PC-3 (cell line): ENCODE data around the gene NSMF. TPM values are rescaled to one million over a fixed set of nuclear protein-coding genes. Genes with fewer than 3 reads are reported as not detected.
"Not testable (repeated sequence)": the region's sequence is repeated elsewhere in the genome, so short reads cannot be mapped to it uniquely, and the experiment has no call there.

Source experiments
- ATAC-seq: fragments of 200-7000 bp; cut with Tn5 transposase; 2 replicates; pipeline ENCODE4 v1.9.1; 2020; ENCODE audit warnings: mild to moderate bottlenecking, moderate library complexity
- BruUV-seq: library from RNA; stranded (reverse); fragments of 400-500 nt; replicated peaks from 2 replicates; lab custom pipeline; 2021; lab: Mats Ljungman, UMichigan
- CTCF ChIA-PET: fragments of 300-600 bp; sonication (Branson Sonifier 250); formaldehyde crosslinking; loops from one replicate; lab custom pipeline; 2022; ENCODE audit warnings: antibody characterized with exemption; lab: Charles Lee
- POLR2A ChIA-PET: fragments of 300-600 bp; sonication (Branson Sonifier 250); formaldehyde crosslinking; loops from one replicate; lab custom pipeline; 2022; ENCODE audit warnings: antibody characterized with exemption; ENCODE audit not compliant: unreplicated experiment; lab: Charles Lee
- DNase-seq: peaks from one replicate; pipeline ENCODE4 v3.0.0-alpha.2; 2015
- H2AFZ ChIP-seq: fragments of 300-600 bp; sonication (generic); 2 replicates; pipeline ENCODE4 v1.6.0; 2016; ENCODE audit warnings: antibody characterized with exemption, low read length
- H3F3A ChIP-seq: fragments of 300-600 bp; sonication (generic); one replicate; pipeline ENCODE4 v1.6.0; 2017; ENCODE audit warnings: antibody characterized with exemption, low read length, control low read depth, mild to moderate bottlenecking; ENCODE audit not compliant: unreplicated experiment
- H3K27ac ChIP-seq: fragments of 300-600 bp; sonication (generic); 2 replicates; pipeline ENCODE4 v1.5.1; 2016; ENCODE audit warnings: mild to moderate bottlenecking, low read length
- H3K27me3 ChIP-seq: fragments of 300-600 bp; sonication (generic); 2 replicates; pipeline ENCODE4 v1.6.1; 2016; ENCODE audit warnings: low read length, mixed read lengths
- H3K36me3 ChIP-seq: fragments of 300-600 bp; sonication (generic); 2 replicates; pipeline ENCODE4 v1.6.1; 2016; ENCODE audit warnings: low read depth, mixed run types, low read length, mixed read lengths
- H3K4me1 ChIP-seq: fragments of 300-600 bp; sonication (generic); 2 replicates; pipeline ENCODE4 v1.5.1; 2016; ENCODE audit warnings: low read length; ENCODE audit not compliant: insufficient read depth
- H3K4me2 ChIP-seq: fragments of 300-600 bp; sonication (generic); 2 replicates; pipeline ENCODE4 v1.6.0; 2016; ENCODE audit warnings: low read length
- H3K4me3 ChIP-seq: fragments of 300-600 bp; sonication (generic); 2 replicates; pipeline ENCODE4 v1.5.1; 2016; ENCODE audit warnings: mild to moderate bottlenecking, low read length, mixed read lengths
- H3K79me2 ChIP-seq: fragments of 300-600 bp; sonication (generic); 2 replicates; pipeline ENCODE4 v1.6.1; 2017; ENCODE audit warnings: low read length, mixed read lengths
- H3K9ac ChIP-seq: fragments of 300-600 bp; sonication (generic); 2 replicates; pipeline ENCODE4 v1.6.0; 2016; ENCODE audit warnings: mild to moderate bottlenecking, low read length
- H3K9me2 ChIP-seq: fragments of 300-600 bp; sonication (generic); replicated peaks from 2 replicates; pipeline ENCODE4 v1.6.1; 2016; ENCODE audit warnings: mixed run types, low read length, mixed read lengths
- H3K9me3 ChIP-seq: fragments of 300-600 bp; sonication (generic); 2 replicates; pipeline ENCODE4 v1.6.1; 2016; ENCODE audit warnings: low read length, mixed read lengths
- H4K20me1 ChIP-seq: fragments of 300-600 bp; sonication (generic); 2 replicates; pipeline ENCODE4 v1.6.1; 2016; ENCODE audit warnings: low read length, mixed read lengths
- EZH2 ChIP-seq: fragments of 300-600 bp; sonication (generic); IDR thresholded peaks from one replicate; pipeline ENCODE4 v1.6.1; 2017; ENCODE audit warnings: antibody characterized with exemption, mild to moderate bottlenecking, low read length; ENCODE audit not compliant: unreplicated experiment
- EZH2phosphoT487 ChIP-seq: fragments of 300-600 bp; sonication (generic); IDR thresholded peaks from 2 replicates; pipeline ENCODE4 v1.6.1; 2018; ENCODE audit warnings: mild to moderate bottlenecking, antibody characterized with exemption, low read length, borderline replicate concordance
- intact Hi-C: fragments of 100-400 bp; cut with micrococcal nuclease; formaldehyde crosslinking; loops from 2 replicates; pipeline ENCODE4 v1.9.0; 2023
- total RNA-seq: library from RNA; depleted of rRNA; stranded (reverse); fragments of >200 nt; gene quantifications from 2 replicates; pipeline ENCODE4 v1.2.3, GENCODE V29; 2014
- TF ChIP-seq, protein P1 (sequence below): fragments of 300-600 bp; sonication (generic); conservative IDR thresholded peaks from 2 replicates; pipeline ENCODE4 v1.5.1; 2017; ENCODE audit warnings: antibody characterized with exemption, low read depth, mild to moderate bottlenecking, low read length

Gene NSMF
- total RNA-seq, 1 experiment from 2014 or later, result 30.8 TPM

DNA sequence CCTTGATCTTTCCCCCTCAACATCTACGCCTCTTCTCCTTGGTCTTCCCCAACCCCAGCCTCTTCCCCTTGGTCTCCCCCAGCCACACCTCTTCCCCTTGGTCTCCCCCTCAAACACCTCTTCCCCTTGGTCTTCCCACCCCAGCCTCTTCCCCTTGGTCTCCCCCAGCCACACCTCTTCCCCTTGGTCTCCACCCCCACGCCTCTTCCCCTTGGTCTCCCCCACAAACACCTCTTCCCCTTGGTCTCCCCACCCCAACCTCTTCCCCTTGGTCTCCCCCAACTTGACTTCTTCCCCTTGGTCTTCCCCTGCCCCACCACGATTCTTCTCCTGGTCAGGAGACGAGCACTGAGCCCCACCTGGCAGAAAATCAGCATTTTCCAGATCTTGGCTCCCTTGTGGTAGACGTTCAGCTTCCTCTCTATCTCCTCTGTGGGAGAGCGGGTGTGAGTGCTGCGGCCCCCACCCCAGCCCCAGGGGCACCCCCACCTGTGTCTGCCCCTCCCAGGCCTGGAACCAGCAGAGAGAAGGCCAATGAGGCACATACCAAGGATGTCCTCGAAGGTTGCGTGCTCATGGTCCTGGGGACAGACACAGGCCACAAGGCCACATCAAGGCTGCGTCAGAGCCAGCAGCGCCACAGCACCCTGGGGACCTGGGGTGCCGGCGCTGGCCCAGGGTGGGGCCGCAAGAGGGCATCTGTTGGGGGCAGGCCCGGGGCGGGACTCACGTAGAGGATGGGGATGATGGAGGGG is 7.0 kb downstream of the NSMF start:
- TF ChIP-seq EZH2, result no peak
- TF ChIP-seq EZH2phosphoT487, result no peak
- TF ChIP-seq, protein P1, sequence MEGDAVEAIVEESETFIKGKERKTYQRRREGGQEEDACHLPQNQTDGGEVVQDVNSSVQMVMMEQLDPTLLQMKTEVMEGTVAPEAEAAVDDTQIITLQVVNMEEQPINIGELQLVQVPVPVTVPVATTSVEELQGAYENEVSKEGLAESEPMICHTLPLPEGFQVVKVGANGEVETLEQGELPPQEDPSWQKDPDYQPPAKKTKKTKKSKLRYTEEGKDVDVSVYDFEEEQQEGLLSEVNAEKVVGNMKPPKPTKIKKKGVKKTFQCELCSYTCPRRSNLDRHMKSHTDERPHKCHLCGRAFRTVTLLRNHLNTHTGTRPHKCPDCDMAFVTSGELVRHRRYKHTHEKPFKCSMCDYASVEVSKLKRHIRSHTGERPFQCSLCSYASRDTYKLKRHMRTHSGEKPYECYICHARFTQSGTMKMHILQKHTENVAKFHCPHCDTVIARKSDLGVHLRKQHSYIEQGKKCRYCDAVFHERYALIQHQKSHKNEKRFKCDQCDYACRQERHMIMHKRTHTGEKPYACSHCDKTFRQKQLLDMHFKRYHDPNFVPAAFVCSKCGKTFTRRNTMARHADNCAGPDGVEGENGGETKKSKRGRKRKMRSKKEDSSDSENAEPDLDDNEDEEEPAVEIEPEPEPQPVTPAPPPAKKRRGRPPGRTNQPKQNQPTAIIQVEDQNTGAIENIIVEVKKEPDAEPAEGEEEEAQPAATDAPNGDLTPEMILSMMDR, result no peak
- CTCF ChIA-PET, result no interaction called here

DNA sequence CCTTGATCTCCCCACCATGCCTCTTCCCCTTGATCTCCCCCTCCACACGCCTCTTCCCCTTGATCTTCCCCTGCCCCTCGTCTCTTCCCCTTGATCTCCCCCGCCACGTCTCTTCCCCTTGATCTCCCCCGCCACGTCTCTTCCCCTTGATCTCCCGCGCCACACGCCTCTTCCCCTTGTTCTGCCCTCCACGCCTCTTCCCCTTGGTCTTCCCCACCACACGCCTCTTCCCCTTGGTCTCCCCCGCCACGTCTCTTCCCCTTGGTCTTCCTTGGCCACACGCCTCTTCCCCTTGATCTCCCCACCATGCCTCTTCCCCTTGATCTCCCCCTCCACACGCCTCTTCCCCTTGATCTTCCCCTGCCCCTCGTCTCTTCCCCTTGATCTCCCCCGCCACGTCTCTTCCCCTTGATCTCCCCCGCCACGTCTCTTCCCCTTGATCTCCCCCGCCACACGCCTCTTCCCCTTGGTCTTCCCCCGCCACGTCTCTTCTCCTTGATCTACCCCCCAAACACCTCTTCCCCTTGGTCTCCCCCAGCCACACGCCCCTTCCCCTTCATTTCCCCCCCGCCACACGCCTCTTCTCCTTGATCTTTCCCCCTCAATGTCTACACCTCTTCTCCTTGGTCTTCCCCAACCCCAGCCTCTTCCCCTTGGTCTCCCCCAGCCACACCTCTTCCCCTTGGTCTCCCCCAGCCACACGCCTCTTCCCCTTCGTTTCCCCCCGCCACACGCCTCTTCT is 7.7 kb downstream of the NSMF start:
- not testable (repeated sequence) for BruUV-seq, H4K20me1 ChIP-seq, H3K36me3 ChIP-seq

More for the DNA sequence above, 7.0 kb downstream of the NSMF start:
- no peak for ATAC-seq
- no peak overlapping the region for H3K27ac ChIP-seq
- H2AFZ ChIP-seq, result no peak overlapping the region
- no peaks in the 10 kb centered on the region for H3K36me3 ChIP-seq
- no peaks in the 10 kb centered on the region for H3K27me3 ChIP-seq
- no peaks in the 10 kb centered on the region for H3K9me3 ChIP-seq
- no peak overlapping the region for H3K4me3 ChIP-seq
- H3K9ac ChIP-seq, result no peak overlapping the region
- no peaks in the 10 kb centered on the region for H3K4me1 ChIP-seq
- POLR2A ChIA-PET, result no interaction called here
- H3F3A ChIP-seq, result no peaks in the 10 kb centered on the region
- H3K9me2 ChIP-seq, result no peaks in the 10 kb centered on the region
- DNase-seq, result no peak
- no TSS peak for BruUV-seq
- intact Hi-C loops, result no loop called here
- H3K79me2 ChIP-seq, result no peaks in the 10 kb centered on the region
- H4K20me1 ChIP-seq, result no peaks in the 10 kb centered on the region
- H3K4me2 ChIP-seq, result no peak overlapping the region

DNA sequence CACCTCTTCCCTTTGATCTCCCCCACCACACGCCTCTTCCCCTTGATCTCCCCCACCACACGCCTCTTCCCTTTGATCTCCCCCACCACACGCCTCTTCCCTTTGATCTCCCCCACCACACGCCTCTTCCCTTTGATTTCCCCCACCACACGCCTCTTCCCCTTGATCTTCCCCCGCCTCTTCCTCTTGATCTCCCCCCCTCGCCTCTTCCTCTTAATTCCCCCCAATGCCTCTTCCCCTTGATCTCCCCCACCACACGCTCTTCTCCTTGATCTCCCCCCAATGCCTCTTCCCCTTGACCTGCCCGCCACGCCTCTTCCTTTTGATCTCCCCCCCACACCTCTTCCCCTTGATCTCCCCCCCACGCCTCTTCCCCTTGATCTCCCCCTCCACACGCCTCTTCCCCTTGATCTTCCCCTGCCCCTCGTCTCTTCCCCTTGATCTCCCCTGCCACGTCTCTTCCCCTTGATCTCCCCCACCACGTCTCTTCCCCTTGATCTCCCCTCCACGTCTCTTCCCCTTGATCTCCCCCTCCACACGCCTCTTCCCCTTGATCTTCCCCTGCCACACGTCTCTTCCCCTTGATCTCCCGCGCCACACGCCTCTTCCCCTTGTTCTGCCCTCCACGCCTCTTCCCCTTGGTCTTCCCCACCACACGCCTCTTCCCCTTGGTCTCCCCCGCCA is 8.5 kb downstream of the NSMF start:
- H3K27ac ChIP-seq, H3K9me3 ChIP-seq, CTCF ChIA-PET, H3K27me3 ChIP-seq, H3K4me3 ChIP-seq, H4K20me1 ChIP-seq, DNase-seq, H3F3A ChIP-seq, H3K9ac ChIP-seq, H3K4me1 ChIP-seq, H3K79me2 ChIP-seq, H3K36me3 ChIP-seq, intact Hi-C loops, H3K4me2 ChIP-seq, POLR2A ChIA-PET, ATAC-seq, H3K9me2 ChIP-seq, H2AFZ ChIP-seq, BruUV-seq: not testable (repeated sequence)

More for the DNA sequence above, 7.7 kb downstream of the NSMF start:
- H3F3A ChIP-seq, H3K27me3 ChIP-seq, H3K9me2 ChIP-seq, DNase-seq, H3K4me3 ChIP-seq, ATAC-seq, H3K27ac ChIP-seq, H3K79me2 ChIP-seq, H3K4me1 ChIP-seq, intact Hi-C loops, H2AFZ ChIP-seq, H3K9ac ChIP-seq, CTCF ChIA-PET, POLR2A ChIA-PET, H3K9me3 ChIP-seq, H3K4me2 ChIP-seq: not testable (repeated sequence)
